D721Med (cell line): ENCODE data around the gene PHF21A.

ENCODE experiments used
- DNase-seq: peaks from one replicate; pipeline ENCODE4 v3.0.0; 2011; ENCODE audit warnings: low spot score; ENCODE audit not compliant: insufficient read length
- FAIRE-seq: peaks from 2 replicates; lab custom pipeline; 2011; peaks lifted over from hg19 to GRCh38; lab: Jason Lieb, UNC
- TF ChIP-seq, protein P1 (sequence below): IDR thresholded peaks from 2 replicates; pipeline ENCODE4 v1.5.1; 2012; ENCODE audit warnings: mild to moderate bottlenecking, control low read depth; ENCODE audit not compliant: insufficient read depth; ENCODE audit errors: missing control alignments

The PHF21A gene

DNA sequence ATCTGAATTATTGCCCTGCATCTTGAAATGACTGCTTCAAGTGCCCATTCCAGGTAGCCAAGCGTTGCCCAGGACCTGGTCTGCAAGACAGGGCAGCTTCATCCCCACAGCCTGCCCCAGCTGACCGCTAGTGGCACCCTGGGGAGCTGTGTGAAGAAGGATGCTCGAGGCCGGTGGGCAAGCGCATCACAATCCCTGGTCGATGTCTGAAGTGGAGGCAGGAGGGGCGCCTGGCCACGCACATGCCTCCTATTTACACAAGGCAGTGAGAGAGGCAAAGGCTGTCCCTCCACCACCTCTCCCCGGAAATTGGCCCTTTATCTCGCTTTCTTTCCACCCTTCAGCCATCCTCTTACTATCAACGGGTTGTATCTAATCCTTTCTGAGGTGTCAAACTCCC lies 28.1 kb upstream of the PHF21A start:
- FAIRE-seq = no peak
- DNase-seq = no peak
- TF ChIP-seq, protein P1, sequence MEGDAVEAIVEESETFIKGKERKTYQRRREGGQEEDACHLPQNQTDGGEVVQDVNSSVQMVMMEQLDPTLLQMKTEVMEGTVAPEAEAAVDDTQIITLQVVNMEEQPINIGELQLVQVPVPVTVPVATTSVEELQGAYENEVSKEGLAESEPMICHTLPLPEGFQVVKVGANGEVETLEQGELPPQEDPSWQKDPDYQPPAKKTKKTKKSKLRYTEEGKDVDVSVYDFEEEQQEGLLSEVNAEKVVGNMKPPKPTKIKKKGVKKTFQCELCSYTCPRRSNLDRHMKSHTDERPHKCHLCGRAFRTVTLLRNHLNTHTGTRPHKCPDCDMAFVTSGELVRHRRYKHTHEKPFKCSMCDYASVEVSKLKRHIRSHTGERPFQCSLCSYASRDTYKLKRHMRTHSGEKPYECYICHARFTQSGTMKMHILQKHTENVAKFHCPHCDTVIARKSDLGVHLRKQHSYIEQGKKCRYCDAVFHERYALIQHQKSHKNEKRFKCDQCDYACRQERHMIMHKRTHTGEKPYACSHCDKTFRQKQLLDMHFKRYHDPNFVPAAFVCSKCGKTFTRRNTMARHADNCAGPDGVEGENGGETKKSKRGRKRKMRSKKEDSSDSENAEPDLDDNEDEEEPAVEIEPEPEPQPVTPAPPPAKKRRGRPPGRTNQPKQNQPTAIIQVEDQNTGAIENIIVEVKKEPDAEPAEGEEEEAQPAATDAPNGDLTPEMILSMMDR = no peak

DNA sequence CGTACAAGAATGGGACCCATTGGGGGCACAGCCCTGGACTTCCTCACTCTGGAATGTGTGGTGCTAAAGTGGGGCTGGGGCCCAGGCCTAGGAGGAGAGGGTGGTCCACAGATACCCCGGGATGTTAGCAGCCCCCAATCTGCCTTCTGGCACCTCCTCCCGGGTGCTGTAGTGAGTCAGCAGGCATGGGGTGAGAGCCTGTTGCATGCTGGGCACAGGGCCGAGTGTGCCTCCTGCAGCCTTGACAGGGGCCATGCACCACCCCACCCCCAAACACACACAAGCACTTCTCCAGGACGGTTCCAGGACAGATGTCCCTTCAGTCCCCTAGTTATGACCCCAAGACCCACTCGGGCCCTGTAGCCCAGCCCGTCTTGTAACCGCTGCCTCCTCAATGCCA lies 23.5 kb upstream of the PHF21A start:
- FAIRE-seq = no peak

DNA sequence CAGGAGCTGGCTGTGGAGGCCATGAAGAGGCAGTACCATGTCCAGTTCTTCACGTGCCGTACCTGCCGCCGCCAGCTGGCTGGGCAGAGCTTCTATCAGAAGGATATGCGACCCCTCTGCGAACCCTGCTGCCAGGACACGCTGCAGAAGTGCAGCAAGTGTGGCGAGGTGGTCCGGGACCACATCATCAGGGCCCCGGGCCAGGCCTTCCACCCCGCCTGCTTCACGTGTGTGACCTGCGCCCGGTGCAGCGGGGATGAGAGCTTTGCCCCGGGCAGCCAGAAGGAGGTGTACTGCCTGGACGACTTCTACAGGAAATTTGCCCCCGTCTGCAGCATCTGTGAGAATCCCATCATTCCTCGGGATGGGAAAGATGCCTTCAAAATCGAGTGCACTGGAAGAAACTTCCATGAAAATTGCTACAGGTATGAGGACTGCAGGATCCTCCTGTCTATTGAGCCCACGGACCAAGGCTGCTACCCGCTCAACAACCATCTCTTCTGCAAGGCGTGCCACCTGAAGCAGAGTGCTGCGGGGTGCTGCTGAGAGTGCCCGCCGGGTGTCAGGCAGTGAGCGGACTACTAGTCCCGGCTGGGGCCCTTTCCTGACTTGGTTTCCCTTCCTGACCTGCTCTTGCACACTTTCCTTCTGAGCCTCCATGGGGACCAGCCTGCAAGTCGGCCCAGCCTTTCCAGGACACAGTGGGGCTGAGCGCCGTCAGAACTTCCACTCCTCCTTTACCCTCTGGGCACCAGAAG lies 22.0 kb upstream of the PHF21A start:
- TF ChIP-seq, protein P1 = no peak
- DNase-seq (no peak), FAIRE-seq (no peak)

More for the DNA sequence above, 23.5 kb upstream of the PHF21A start:
- DNase-seq = no peak
- TF ChIP-seq, protein P1 = no peak

DNA sequence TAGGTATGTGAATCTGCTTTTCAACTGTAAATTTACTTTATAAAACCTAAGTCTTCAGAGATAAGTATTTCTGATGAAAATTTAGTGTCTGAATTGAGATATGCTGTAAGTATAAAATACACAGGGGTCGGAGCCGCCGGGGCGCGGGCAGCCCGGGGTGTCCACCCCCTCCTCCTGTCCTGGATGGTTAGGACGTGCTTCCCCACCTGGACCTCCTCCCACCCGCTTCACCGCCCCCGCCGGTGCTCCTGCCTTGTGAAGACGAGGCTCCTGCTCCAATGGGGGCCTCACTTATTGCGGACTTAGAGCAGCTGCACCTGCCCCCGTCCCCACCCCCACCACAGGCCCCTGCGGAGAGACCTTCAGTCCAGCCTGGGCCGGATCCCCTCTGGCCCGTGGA lies 21.3 kb upstream of the PHF21A start:
- FAIRE-seq (no peak), DNase-seq (no peak)
- TF ChIP-seq, protein P1 = no peak

DNA sequence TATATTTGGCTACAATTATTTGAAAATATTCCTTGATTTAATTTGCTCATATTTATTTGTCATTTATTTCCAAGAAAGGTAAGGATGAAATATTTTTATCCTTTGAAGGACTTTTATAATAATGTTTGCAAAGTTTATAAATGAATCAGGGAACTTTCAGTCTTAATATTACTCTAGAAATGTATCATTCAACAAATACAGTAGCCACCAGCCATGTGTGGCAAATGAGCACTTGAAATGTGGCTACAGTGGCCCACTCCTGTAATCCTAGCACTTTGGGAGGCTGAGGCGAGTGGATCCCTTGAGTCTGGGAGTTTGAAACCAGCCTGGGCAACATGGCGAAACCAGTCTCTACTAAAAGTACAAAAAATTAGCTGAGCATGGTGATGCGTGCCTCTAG lies 20.3 kb upstream of the PHF21A start:
- no peak for DNase-seq
- TF ChIP-seq, protein P1 = no peak
- no peak for FAIRE-seq

DNA sequence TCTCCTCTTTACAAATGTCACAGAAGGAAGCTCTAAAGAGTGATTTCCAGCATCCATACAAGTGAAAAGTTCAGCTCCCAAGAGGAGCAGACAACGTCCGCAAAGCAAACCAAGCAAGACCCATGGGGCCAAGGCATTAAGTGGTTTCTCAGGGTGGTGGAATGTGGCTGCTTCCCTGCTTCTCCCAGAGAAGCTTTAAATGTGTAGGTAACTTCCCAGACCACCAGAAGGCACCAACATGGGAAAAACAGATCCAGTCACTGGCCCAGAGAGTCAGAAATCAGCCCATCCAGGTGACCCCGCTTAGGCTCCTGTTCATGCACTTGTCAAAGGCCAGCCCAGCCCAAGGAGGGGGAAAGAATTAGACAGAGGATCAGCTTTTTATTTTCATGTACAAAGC lies 13.3 kb upstream of the PHF21A start:
- TF ChIP-seq, protein P1 = no peak
- FAIRE-seq (no peak), DNase-seq (no peak)

DNA sequence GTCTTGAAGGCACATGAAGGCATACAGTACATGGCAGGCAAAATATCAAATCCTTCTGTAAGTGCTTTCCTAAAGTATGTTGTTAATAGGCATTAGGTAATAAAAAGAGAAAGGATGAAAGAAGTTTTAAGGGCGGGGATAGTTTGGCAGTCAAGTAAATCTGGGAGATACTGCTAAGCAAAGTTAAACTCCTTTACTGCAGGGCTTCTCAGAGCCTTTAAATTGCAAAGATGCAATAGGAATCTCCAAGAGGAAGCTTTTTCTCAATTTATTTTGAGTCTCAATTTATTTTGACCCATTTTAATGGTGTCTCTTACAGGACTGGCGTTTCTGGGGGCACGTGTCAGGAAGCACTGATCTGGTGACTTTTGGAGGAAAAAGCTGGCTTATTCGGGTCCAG lies 12.8 kb upstream of the PHF21A start:
- DNase-seq (no peak), FAIRE-seq (no peak)

More for the DNA sequence above, 12.8 kb upstream of the PHF21A start:
- TF ChIP-seq, protein P1 = no peak
